H9 (cell line): Measurements from ENCODE around the gene ZFYVE19. TPM values are rescaled to one million over a fixed set of nuclear protein-coding genes. Genes with fewer than 3 reads are reported as not detected.

Experiments
- DNase-seq: peaks from one replicate; pipeline ENCODE4 v3.0.0-alpha.2; 2017
- H2AFZ ChIP-seq: one replicate; pipeline ENCODE4 v1.6.1; 2013; ENCODE audit warnings: mild to moderate bottlenecking, low read length, control low read depth, moderate library complexity
- H2AK5ac ChIP-seq: 2 replicates; pipeline ENCODE4 v1.6.1; 2013; ENCODE audit warnings: low read length, control low read depth, mixed read lengths; ENCODE audit not compliant: insufficient read length
- H2BK120ac ChIP-seq: one replicate; pipeline ENCODE4 v1.6.1; 2013; ENCODE audit warnings: low read depth, mild to moderate bottlenecking, low read length, control low read depth, inconsistent platforms; ENCODE audit not compliant: poor library complexity, severe bottlenecking
- H2BK12ac ChIP-seq: 2 replicates; pipeline ENCODE4 v1.6.1; 2013; ENCODE audit warnings: low read length, control low read depth, mixed read lengths, low read depth; ENCODE audit not compliant: insufficient read length
- H2BK15ac ChIP-seq: 2 replicates; pipeline ENCODE4 v1.6.1; 2013; ENCODE audit warnings: low read depth, low read length, control low read depth
- H2BK20ac ChIP-seq: one replicate; pipeline ENCODE4 v1.6.1; 2013; ENCODE audit warnings: low read depth, mild to moderate bottlenecking, low read length, control low read depth, inconsistent platforms; ENCODE audit not compliant: poor library complexity, severe bottlenecking
- H2BK5ac ChIP-seq: 2 replicates; pipeline ENCODE4 v1.6.1; 2013; ENCODE audit warnings: low read length, control low read depth, mixed read lengths; ENCODE audit not compliant: insufficient read length
- H3K14ac ChIP-seq: 2 replicates; pipeline ENCODE4 v1.6.1; 2013; ENCODE audit warnings: low read length, control low read depth; ENCODE audit not compliant: insufficient read depth
- H3K18ac ChIP-seq: 2 replicates; pipeline ENCODE4 v1.6.1; 2013; ENCODE audit warnings: low read depth, mild to moderate bottlenecking, mixed read lengths, low read length, control low read depth; ENCODE audit not compliant: insufficient read length
- H3K23ac ChIP-seq: 2 replicates; pipeline ENCODE4 v1.6.1; 2013; ENCODE audit warnings: low read length, control low read depth, mixed read lengths, low read depth; ENCODE audit not compliant: insufficient read length
- H3K23me2 ChIP-seq: 2 replicates; pipeline ENCODE4 v1.6.1; 2013; ENCODE audit warnings: low read depth, mild to moderate bottlenecking, mixed read lengths, low read length, control low read depth; ENCODE audit not compliant: insufficient read length, poor library complexity, severe bottlenecking
- H3K27ac ChIP-seq: 2 replicates; pipeline ENCODE4 v1.5.1; 2013; ENCODE audit warnings: low read length, control low read depth, mixed read lengths, low read depth; ENCODE audit not compliant: insufficient read length
- H3K27me3 ChIP-seq: 2 replicates; pipeline ENCODE4 v1.6.1; 2013; ENCODE audit warnings: low read length, control low read depth, inconsistent platforms; ENCODE audit not compliant: insufficient read depth
- H3K4ac ChIP-seq: 2 replicates; pipeline ENCODE4 v1.6.1; 2013; ENCODE audit warnings: low read depth, mild to moderate bottlenecking, control low read depth, inconsistent platforms, low read length, moderate library complexity
- H3K4me1 ChIP-seq: 2 replicates; pipeline ENCODE4 v1.6.1; 2013; ENCODE audit warnings: low read length, control low read depth, inconsistent platforms; ENCODE audit not compliant: insufficient read depth
- H3K4me2 ChIP-seq: 2 replicates; pipeline ENCODE4 v1.6.1; 2013; ENCODE audit warnings: low read length, control low read depth, mixed read lengths; ENCODE audit not compliant: insufficient read length, insufficient read depth
- H3K56ac ChIP-seq: 2 replicates; pipeline ENCODE4 v1.6.1; 2013; ENCODE audit warnings: low read depth, mild to moderate bottlenecking, mixed read lengths, low read length, control low read depth; ENCODE audit not compliant: insufficient read length
- H3K79me1 ChIP-seq: 2 replicates; pipeline ENCODE4 v1.6.1; 2013; ENCODE audit warnings: low read depth, mild to moderate bottlenecking, moderate library complexity, low read length, control low read depth, inconsistent platforms; ENCODE audit not compliant: insufficient read depth, poor library complexity, severe bottlenecking
- H3K79me2 ChIP-seq: 2 replicates; pipeline ENCODE4 v1.6.1; 2013; ENCODE audit warnings: low read length, control low read depth, inconsistent platforms; ENCODE audit not compliant: insufficient read depth
- H3K9ac ChIP-seq: 2 replicates; pipeline ENCODE4 v1.6.1; 2013; ENCODE audit warnings: low read length, control low read depth, mixed read lengths; ENCODE audit not compliant: insufficient read length; ENCODE audit errors: extremely low read depth
- H3K9me3 ChIP-seq: one replicate; pipeline ENCODE4 v1.6.1; 2013; ENCODE audit warnings: low read depth, low read length, inconsistent platforms; ENCODE audit not compliant: control insufficient read depth
- H3T11ph ChIP-seq: one replicate; pipeline ENCODE4 v1.6.1; 2013; ENCODE audit warnings: mild to moderate bottlenecking, low read length, control low read depth, inconsistent platforms
- H4K20me1 ChIP-seq: one replicate; pipeline ENCODE4 v1.6.1; 2013; ENCODE audit not compliant: control insufficient read depth, insufficient read length, insufficient read depth
- H4K5ac ChIP-seq: 2 replicates; pipeline ENCODE4 v1.6.1; 2013; ENCODE audit warnings: low read depth, mild to moderate bottlenecking, mixed read lengths, low read length, control low read depth; ENCODE audit not compliant: insufficient read length
- H4K8ac ChIP-seq: replicated peaks from 2 replicates; pipeline ENCODE4 v1.6.1; 2013; ENCODE audit warnings: low read length, control low read depth, mixed read lengths, low read depth; ENCODE audit not compliant: insufficient read length
- H4K91ac ChIP-seq: 2 replicates; pipeline ENCODE4 v1.6.1; 2013; ENCODE audit warnings: low read depth, mild to moderate bottlenecking, moderate library complexity, mixed read lengths, low read length, control low read depth; ENCODE audit not compliant: insufficient read length
- H3K27ac Mint-ChIP-seq, 3 experiments: 2 replicates in 2 of 3; 3 replicates in 1 of 3; pipeline ENCODE4 v1.8.0; 2020 to 2021; ENCODE audit warnings: mixed read lengths in 3 of 3, mild to moderate bottlenecking in 1 of 3, moderate library complexity in 1 of 3
- H3K27me3 Mint-ChIP-seq: 2 replicates; pipeline ENCODE4 v1.8.0; 2021; ENCODE audit warnings: low read depth, mild to moderate bottlenecking, moderate library complexity, mixed read lengths
- H3K36me3 Mint-ChIP-seq, 3 experiments: 2 replicates in 2 of 3; 3 replicates in 1 of 3; pipeline ENCODE4 v1.8.0; 2020 to 2021; ENCODE audit warnings: low read depth in 3 of 3, mixed read lengths in 3 of 3; ENCODE audit not compliant: insufficient read depth in 1 of 3
- H3K4me1 Mint-ChIP-seq, 2 experiments: 2 replicates each; pipeline ENCODE4 v1.8.0; 2020; ENCODE audit warnings: mixed read lengths in 2 of 2
- H3K4me3 Mint-ChIP-seq, 2 experiments: 2 replicates in 1 of 2; 3 replicates in 1 of 2; pipeline ENCODE4 v1.8.0; 2020 to 2021; ENCODE audit warnings: mild to moderate bottlenecking in 2 of 2, mixed read lengths in 2 of 2, moderate library complexity in 1 of 2
- H3K9me3 Mint-ChIP-seq, 2 experiments: 2 replicates in 1 of 2; 3 replicates in 1 of 2; pipeline ENCODE4 v1.8.0; 2020; ENCODE audit warnings: mild to moderate bottlenecking in 2 of 2, mixed read lengths in 2 of 2, moderate library complexity in 1 of 2
- WGBS: extraction: QIAGEN DNeasy Blood & Tissue Kit; methylation state at CpG from one replicate; pipeline ENCODE4 v1.1.7; 2013; ENCODE audit warnings: missing lambda C conversion rate, low lambda C conversion rate, mixed read lengths; ENCODE audit not compliant: insufficient read length; ENCODE audit errors: extremely low coverage; 5-methylcytosine and 5-hydroxymethylcytosine counted together
- total RNA-seq: library from RNA; stranded (reverse); gene quantifications from 2 replicates; pipeline ENCODE4 v1.2.1, GENCODE V29; 2021
- TF ChIP-seq, protein P1 (sequence below): fragments of 200-600 bp; sonication (generic); conservative IDR thresholded peaks from 3 replicates; pipeline ENCODE4 v1.8.0; 2021; ENCODE audit warnings: antibody characterized with exemption, mild to moderate bottlenecking

ZFYVE19 gene
- total RNA-seq, 1 experiment from 2014 or later = 11.3 TPM

DNA sequence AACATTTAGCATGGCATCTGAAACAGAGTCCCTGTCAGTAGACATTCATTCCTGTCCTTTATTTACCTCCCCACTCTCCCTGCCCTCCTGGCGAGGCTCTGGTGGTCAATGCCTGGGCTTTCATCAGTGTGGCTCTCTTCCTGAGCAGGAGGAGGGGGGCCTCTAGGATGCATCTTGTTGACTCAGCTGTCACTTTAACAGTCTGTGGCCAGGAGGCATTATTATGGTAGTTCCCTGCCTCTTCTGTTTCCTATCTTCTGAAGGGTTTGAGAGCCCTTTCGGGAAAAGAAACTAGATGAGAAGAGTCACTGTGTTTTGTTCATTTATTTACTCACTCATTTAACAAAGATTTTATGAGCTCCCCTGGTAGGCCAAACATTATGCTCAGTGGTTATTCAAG, 24.0 kb downstream of the ZFYVE19 start:
- no peaks in the 10 kb centered on the region for H3K27me3 ChIP-seq
- H3K4me2 ChIP-seq = no peak overlapping the region
- no peak overlapping the region for H3K18ac ChIP-seq
- no peak overlapping the region for H3K23ac ChIP-seq
- no peak overlapping the region for H2BK120ac ChIP-seq
- Mint-ChIP-seq H3K27me3 (no peaks in the 10 kb centered on the region; the same call in 1 of the 2 replicates), H3K4me1 (peaks cover 9% of the 10 kb centered on the region in 2 experiments), H3K9me3 (no peaks in the 10 kb centered on the region), H3K27ac (peak overlapping the region; percentile 70 to 94 (median 81); a peak in 5 of 7 replicates), H3K4me3 (0 out of 5 replicates have a peak overlapping the region, but pooled peaks of 1 of the 2 experiments have one; percentile 38), H3K36me3 (peaks cover 0 to 2% (median 0%) of the 10 kb centered on the region in 3 experiments; a peak in 1 of 7 replicates)
- H4K20me1 ChIP-seq = no peaks in the 10 kb centered on the region
- no peak overlapping the region for H3K4ac ChIP-seq
- no peak overlapping the region for H2BK15ac ChIP-seq
- H2BK5ac ChIP-seq = no peak overlapping the region
- H3K9me3 ChIP-seq = no peaks in the 10 kb centered on the region
- no peak overlapping the region for H4K5ac ChIP-seq
- no peaks in the 10 kb centered on the region for H3K79me2 ChIP-seq
- H2BK20ac ChIP-seq = no peak overlapping the region
- DNase-seq = peak; percentile 50
- no peak overlapping the region for H3K27ac ChIP-seq
- H4K8ac ChIP-seq = no peak overlapping the region
- peaks cover 2% of the 10 kb centered on the region; the same call in 1 of the 2 replicates for H3K4me1 ChIP-seq
- no peaks in the 10 kb centered on the region for H3K79me1 ChIP-seq
- WGBS = no CpG with 5 or more reads among the region's 2 CpGs
- H3K9ac ChIP-seq = no peak overlapping the region
- no peak overlapping the region for H3T11ph ChIP-seq
- H3K14ac ChIP-seq = no peak overlapping the region
- no peak overlapping the region for H4K91ac ChIP-seq
- no peaks in the 10 kb centered on the region for H3K23me2 ChIP-seq
- H2BK12ac ChIP-seq = no peak overlapping the region
- H3K56ac ChIP-seq = no peak overlapping the region
- no peak overlapping the region for H2AFZ ChIP-seq
- TF ChIP-seq, protein P1, sequence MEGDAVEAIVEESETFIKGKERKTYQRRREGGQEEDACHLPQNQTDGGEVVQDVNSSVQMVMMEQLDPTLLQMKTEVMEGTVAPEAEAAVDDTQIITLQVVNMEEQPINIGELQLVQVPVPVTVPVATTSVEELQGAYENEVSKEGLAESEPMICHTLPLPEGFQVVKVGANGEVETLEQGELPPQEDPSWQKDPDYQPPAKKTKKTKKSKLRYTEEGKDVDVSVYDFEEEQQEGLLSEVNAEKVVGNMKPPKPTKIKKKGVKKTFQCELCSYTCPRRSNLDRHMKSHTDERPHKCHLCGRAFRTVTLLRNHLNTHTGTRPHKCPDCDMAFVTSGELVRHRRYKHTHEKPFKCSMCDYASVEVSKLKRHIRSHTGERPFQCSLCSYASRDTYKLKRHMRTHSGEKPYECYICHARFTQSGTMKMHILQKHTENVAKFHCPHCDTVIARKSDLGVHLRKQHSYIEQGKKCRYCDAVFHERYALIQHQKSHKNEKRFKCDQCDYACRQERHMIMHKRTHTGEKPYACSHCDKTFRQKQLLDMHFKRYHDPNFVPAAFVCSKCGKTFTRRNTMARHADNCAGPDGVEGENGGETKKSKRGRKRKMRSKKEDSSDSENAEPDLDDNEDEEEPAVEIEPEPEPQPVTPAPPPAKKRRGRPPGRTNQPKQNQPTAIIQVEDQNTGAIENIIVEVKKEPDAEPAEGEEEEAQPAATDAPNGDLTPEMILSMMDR = no peak
- H2AK5ac ChIP-seq = no peak overlapping the region
